Activated CD4-positive, alpha-beta T cell treated with anti-CD3 and anti-CD28 coated beads, Interleukin-2, amount 50 U/mL, for 16 hours (primary cell): ENCODE results near the gene GALNT18.
"Not testable (repeated sequence)": the region's sequence is repeated elsewhere in the genome, so short reads cannot be mapped to it uniquely, and the experiment has no call there.

Experiments used
- DNase-seq: peaks from one replicate; pipeline ENCODE4 v3.0.0-alpha.2; 2020

GALNT18 gene

GRCh38 chr11:11454671-11455223 is 167.1 kb downstream of the GALNT18 start:
- DNase-seq, result no peak

DNA sequence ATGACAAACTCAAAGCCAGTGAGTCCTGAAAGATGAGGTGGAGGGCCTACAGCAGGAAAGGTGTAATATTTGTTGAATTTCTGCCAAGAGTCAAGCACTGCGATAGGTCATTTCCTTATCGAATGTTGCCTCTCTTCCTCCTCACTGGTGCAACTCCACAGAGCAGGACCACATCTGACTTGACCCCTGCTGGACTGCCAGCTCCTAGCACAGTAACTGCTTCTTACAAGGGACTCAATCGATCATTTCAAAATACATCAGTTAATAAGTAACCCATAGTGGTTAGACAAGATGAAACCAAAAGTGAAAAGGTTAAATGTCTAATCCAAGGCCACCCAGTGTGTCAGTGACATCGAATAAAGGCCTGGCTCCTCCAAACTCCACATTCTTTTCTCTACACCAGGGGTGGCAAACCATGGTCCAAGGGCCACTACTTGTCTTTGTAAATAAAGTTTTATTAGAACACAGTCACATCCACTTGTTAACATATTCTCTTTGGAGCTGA is 170.3 kb downstream of the GALNT18 start:
- DNase-seq, result no peak

- DNase-seq, result no peak
Observed at GRCh38 chr11:11450744-11451362, 171.0 kb downstream of the GALNT18 start.

- no peak for DNase-seq
Observed at GRCh38 chr11:11449327-11449726, 172.5 kb downstream of the GALNT18 start.

- no peak for DNase-seq
Observed at GRCh38 chr11:11448626-11449025, 173.2 kb downstream of the GALNT18 start.

DNA sequence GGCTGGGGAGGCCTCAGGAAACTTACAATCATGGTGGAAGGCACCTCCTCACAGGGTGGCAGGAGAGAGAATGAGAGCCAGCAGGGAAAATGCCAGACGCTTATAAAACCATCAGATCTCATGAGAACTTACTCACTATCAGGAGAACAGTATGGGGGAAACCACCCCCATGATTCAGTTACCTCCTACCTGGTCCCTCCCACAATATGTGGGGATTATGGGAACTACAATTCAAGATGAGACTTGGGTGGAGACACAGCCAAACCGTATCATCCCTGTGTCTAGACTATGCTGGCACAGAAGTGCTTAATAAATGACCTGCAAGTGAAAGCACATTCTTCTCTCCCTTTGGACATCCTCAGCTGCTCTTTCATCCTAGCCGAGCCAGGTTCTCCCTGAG is 174.2 kb downstream of the GALNT18 start:
- DNase-seq, result not testable (repeated sequence)

- DNase-seq, result no peak
Observed at GRCh38 chr11:11446967-11447366, 174.8 kb downstream of the GALNT18 start.

DNA sequence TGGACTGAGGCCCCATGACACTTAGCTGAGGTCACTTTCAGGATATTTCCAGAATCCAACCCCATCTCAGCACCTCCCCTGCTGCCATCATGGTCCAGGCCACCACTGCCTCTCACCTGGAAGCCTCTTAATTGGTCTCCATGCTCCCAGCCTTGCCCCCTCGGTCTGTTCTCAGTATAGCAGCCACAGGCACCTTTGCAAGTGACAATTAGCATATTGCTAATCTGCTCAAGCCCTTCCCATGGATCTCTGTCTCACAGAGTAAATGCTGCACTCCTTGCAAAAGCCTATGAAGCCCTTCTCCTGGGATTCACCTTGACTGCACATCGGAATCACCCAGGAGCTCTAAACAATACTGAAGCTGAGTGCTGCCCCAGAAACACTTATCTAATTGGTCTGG is 175.2 kb downstream of the GALNT18 start:
- no peak for DNase-seq

DNA sequence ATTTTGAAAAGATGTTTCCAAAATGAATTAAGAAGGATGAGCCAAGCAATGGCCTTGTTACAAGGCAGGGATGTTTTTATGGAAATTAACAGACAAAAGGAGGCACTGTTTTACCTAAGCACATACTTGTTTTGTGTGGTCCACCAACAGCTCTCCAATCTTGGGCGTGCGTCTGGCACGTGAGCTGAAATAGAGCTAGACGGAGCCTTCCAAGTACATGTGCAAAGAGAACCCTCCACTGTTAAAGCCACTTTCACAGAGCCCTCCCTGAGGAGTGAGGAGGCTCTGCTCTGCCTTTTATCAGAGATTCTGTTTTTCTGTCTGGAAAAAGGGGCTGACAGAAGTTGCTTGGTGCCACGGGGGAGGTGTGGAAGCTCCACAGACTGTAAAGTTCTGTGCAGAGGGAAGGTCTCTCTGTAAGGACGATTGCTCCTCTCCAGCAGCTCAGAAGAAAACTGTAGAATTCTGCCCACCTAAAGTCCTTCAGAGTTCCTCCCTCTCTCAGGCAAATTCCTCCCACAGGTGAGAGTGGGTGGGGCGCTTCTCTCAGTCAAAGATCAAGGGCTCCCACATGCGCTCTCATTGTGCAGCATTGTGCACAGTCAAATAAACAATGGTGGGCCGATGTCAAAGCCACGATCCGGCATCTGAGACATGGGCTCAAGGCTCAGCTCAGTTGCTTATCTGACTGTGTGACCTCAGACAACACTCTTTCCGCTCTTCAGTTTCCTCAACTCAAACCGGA is 176.2 kb downstream of the GALNT18 start:
- no peak for DNase-seq

GRCh38 chr11:11444804-11445131 is 177.0 kb downstream of the GALNT18 start:
- no peak for DNase-seq

DNA sequence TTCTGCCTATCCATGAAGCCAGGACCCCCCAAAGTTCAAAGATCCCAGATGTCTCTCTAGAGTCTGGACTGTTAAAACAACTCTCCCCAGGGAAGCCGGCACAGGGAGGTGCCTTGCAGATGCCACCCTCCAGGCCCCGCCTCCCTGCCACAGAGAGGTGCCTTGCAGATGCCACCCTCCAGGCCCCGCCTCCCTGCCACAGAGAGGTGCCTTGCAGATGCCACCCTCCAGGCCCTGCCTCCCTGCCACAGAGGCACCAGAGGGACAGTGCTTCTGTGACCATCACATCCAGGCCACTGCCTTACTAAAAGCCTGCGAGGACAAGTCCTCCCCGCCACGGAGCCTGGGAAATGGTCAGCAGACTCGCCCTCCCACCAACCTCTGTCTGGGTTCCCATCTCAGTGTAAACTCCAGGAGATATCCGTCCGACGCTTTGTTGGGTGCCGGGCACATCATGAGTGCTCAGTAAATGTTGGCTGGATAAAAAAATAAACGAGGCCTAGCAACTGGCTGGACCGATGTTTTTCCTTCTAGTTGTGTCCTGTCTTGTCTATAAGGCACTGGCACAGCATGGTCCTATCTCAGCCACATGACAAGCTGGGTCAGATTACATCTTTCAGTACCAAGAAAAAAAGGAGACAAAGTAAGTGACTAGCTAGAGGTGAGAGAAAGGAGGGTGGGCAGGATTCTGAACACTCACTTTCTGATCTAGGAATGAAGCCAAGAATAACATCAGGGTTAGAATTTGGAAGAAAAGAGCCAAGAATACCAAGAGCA is 177.6 kb downstream of the GALNT18 start:
- no peak for DNase-seq

DNA sequence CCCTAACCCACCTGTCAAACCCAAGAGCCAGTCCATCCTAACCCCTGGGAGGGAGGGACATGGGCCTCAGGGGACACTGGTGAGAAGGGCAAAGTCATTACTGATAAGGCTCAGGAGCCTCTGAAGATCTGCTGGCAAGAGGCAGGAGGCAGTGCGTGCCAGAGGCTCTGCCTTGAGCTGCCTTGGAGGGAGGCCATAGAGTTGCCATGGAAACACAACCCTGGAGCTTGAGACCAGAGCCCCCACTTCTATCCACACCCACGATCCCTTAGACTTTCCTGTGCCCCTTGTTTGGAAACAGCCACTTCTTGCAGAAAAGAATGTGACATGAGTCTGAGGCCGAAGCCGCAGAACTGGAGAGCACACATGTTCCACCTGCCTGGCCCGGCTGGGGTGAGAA is 179.0 kb downstream of the GALNT18 start:
- DNase-seq, result no peak

DNA sequence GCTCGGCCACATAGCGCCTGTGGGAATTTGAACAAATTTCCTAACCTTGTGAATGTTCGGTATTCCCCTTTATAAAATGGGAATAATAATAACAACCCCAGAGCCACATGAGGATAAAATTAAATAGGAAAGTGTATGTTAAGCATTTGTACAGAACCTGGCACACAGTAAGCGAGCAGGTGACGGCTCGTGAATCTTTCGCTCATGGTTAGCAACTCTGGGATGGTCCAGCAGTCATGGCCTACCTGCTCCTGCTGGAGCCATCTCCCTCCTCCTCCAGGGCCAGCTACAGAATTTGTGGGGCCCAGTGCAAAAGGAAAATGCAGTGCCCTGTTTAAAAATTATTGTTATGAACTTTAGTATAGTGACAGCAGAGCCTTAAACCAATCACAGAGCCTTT is 180.3 kb downstream of the GALNT18 start:
- DNase-seq, result no peak

- no peak for DNase-seq
Observed at GRCh38 chr11:11441091-11441490, 180.7 kb downstream of the GALNT18 start.

- no peak for DNase-seq
Observed at GRCh38 chr11:11440144-11440543, 181.7 kb downstream of the GALNT18 start.

DNA sequence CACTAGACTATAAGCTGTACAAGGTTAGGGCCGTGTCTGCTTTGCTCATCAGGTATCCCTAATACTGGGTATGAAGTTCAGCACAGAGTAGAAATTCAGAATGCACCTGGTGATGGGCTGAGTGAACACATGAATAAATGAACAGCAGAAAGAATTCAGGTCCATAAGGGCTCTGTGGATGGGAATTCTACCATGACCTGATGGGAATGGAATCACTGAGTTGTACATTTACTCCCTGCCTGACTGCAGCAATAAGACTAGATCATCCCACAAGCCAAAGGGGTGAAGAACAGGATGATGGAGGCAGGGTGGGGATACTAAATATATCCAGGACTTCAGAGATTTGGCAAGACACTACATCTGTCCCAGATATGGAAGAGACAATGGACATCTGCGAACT is 182.2 kb downstream of the GALNT18 start:
- no peak for DNase-seq

DNA sequence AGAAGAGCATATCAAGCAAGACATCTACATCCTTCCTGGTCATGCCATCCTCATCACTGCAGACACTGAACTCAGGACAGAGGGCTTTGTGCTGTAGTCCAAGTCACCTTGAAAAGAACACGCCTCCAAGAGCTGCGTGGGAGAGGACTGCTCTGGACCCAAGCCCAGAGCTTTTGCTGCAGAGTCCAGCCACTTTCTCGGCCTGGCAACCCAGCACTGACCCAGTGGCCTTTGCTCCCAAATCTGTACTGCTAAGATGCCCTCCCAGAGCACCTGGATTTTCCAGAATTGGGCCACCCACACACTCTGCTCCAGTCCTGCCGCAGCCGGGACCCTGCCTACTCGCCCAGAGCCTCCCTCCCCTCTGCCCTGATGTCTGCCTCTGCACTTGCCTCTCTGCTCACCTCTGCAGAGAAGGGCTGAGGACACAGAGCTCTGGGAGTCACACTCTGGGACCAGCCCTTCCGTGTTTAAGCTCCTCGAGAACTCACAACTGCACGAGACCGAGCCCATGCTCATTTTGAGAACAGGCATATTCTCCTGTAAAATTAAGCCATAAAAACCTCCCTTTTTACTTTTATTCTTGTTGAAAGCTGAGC is 185.0 kb downstream of the GALNT18 start:
- no peak for DNase-seq

DNA sequence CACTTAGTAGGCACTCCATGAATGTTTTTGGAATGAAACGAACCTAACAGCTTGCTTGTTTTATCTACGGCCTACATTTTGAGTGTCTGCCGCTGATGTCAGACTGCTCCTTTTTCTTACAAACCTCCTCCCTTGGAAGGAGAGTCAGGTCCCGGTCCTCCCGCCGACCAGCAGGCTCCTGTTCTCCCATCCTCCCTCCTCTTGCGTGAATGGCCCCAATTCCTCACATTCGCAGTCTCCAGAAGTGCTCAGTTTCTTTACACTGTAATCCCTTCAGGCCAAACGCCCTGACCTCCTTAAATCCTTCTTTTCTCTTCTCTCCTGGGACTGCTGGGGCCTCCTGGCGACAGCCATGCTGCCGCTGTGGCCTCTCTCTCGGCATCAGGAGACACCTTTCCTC is 186.2 kb downstream of the GALNT18 start:
- no peak for DNase-seq

GRCh38 chr11:11433960-11434359 is 187.8 kb downstream of the GALNT18 start:
- DNase-seq, result no peak

DNA sequence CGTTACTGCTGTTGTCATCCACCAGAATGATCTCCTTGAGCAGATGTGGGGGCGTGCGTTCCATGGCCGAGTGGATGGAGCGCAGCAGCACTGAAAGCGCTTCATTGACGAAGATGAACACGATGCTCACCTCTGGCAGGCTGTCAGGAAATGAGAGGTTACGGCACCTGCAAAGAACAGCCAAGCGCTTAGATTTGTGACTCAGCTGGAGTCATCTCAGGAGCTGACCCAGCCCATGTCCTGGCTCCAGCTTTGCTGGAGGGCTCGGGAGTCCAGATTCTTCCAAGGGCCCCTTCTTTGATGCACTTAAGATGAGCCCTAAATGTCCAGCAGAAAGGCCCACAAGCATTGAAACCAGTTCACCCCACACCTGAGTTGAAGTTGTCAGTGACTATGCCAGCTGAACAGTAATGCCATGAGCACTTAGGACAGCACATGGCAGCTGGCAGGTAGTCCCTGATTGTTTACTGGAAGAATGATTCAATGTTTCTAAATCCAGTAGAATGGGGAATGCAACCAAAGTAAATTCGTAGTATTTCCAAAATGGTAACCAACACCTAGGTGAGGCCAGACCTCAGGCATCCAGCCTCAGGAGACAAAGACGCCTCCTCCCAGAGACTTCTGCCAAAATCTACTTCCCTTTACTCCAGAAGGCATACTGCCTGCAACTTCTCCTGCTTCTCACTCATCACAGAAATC is 189.0 kb downstream of the GALNT18 start:
- no peak for DNase-seq

- DNase-seq, result no peak
Observed at GRCh38 chr11:11430431-11430830, 191.4 kb downstream of the GALNT18 start.

- no peak for DNase-seq
Observed at GRCh38 chr11:11428714-11429113, 193.1 kb downstream of the GALNT18 start.

DNA sequence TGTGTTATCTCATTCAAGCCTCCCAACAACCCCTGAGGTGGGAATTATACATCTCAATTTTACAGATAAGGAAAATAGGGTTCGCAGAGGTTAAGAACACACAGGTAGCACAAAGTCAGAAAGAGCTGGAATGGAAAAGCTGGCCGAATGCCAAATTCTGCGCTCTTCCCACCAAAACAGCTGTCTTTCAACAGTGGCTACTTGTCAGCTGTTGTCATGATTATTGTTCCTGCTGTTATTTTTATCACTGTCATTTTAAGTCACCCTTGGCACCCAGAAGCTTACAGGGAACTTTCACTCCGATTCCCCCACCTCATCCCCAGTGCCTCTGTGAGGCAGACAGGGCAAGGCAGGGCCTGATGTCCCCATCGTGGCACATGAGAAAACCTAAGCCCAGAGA is 194.3 kb downstream of the GALNT18 start:
- no peak for DNase-seq
